GF-D8 (cell line): Measurements from ENCODE around the gene CDH6.

ENCODE experiments used
- DNase-seq: peaks from one replicate; lab custom pipeline; 2025; lab: John Stamatoyannopoulos, UW

The CDH6 gene

DNA sequence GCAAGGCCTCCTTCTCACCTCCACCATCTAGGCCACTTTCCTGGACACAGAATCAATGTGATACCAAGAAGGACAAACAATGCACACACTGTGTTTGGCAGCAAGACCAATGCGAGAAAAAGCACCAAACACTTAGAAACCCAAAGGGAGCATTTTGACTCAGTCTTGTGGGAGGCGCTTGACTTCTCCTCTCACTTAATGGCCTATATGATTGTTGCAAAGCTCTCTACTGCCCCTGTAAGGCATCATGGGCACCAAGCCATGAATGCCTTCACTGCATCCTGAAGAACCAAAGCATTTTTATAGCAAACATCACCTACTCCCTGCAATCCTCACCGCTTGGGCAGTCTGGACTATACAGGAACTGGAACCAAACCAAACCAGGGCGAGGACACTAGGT lies 57.5 kb downstream of the CDH6 start:
- DNase-seq = no peak

DNA sequence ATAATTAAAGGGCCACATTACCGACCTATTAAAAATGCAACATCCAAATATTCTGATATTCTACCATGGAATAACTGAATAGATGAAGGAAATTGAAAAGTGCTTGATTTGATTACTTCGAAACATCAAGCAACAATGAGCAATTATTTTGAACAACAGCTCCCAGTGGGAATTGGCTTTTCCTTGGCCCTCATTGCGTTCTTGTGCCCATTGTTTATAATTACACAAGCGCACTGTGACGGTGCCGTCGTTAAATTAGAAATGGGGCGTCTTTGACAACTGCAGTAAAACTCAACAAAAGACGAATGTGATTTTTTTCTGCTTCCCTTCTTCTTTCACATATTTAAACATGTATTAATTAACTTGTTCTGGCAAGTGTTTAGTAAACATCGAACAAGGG lies 61.6 kb downstream of the CDH6 start:
- no peak for DNase-seq

DNA sequence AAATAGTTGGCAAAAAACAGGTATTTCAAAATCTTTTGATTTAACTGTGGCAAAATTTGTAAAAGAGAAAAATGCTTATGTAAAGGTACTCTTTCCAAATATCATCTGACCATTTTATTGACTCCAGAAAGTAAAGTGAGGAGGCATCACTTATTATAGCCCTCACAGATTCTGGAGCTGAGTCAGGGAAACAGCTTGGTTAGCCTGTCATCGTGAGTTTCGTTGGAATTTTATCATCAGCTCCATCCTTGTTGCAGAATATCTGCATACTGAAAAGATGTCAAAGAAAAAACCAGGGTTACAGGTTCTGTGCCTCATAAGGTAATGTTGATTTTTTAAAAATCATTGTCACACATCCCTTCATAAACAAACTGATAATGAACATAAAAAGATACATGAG lies 74.8 kb downstream of the CDH6 start:
- no peak for DNase-seq

DNA sequence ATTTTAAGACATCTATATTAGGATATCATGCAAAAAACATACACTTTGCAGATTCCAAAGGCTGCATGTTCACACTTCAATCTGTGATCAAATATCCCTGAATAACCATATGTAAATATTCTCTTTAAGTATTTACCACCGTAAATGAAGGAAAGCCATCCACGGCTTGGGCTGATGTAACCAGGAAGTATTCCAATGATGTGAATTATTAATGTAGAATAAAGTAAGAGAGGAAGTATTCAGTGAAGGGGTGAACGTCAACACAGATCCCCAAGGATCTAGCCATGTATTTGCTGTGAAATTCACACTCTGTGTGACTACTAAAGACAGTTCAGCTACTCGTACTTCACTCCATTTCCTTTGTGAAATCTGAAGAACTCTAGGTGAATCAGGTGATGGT lies 75.2 kb downstream of the CDH6 start:
- DNase-seq = no peak

- DNase-seq = no peak
Measured at GRCh38 chr5:31269259-31269658, 75.8 kb downstream of the CDH6 start.

DNA sequence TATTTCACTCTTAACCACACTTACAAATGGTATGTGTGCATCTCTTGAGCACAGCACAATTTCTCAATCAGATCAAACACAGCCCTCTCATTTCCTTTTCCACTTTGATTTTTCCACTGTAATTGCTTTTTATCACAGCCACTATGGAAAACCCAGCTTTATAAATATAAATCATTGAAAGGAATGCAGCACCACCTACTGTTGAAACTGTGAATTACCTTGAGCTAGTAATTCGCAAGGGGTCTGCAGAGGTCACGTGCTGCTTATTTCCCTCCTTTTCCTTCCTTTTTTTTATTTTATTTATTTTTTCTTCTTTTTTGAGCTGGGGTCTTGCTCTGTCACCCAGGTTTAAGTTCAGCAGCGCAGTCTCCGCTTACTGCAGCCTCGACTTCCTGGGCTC lies 76.9 kb downstream of the CDH6 start:
- no peak for DNase-seq

DNA sequence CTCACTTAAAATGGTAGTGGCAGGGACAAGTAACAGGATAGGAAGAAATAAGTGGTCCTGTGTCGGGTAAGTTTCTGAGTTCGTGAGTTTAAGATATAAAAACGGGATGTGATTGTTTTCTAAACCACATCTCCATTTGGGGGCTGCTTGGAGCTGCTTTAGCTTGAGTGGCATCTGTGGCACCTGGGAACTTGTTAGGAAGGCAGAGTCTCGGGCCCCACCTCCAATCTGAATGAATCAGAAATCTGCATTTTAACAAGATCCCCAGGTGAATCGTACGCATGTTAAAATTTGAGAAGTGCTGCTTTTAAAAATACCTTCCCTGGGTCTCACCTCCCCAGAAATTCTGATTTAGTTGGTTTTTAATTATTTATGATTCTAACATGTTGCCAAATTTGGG lies 78.1 kb downstream of the CDH6 start:
- DNase-seq = no peak

- DNase-seq = no peak
Measured at GRCh38 chr5:31273161-31273560, 79.7 kb downstream of the CDH6 start.

DNA sequence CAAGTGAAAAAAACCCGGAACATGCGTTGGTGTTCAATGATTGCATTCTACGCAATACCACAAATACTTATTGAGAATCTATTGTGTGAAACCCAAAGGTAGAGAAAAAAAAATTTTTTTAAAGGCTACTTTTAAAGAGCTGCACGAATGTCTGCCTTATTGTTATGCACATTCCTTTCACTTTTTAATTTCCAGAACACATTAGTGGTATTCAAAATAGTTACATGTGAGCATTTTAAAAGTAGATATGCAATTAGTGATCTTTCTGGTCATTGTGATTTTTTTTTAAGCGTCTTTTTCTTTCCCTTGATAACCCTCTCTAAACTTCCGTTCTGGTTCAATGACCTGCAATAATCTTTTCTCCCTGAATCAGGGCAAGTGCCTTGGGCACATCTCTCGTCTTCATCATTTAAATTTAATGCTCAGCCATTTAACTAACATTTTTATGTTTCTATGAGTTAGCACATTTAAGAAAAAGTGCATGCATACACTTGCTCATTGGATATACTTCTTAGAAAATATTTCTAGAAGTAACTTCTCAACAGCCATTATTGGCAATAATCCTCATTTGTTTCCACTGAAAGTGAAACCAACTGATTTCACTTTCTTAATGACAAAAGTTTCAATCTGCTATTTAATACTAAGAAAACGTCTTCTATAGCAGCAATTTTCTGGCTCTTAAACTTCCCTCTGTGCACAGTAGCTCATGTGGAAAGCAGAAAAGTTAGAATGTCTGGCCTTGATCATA lies 80.3 kb downstream of the CDH6 start:
- no peak for DNase-seq

DNA sequence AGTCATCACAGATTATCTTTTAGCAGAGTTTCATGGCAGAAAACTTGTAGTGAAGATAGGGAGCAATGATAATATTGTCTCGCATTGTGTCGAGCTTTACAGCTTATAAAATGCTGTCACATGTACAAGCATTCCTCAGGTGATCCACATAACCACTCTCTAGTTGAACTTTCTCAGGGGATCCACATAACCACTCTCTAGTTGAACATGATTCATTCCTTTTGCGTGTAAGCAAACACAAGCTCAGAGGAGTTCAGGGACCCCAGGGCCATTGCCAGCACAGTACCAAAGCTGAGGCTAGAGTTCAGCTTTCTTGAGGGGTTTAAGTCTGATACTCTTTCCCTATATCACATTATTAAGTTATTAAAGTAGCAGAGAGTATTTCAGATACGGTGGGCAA lies 86.7 kb downstream of the CDH6 start:
- DNase-seq = no peak

DNA sequence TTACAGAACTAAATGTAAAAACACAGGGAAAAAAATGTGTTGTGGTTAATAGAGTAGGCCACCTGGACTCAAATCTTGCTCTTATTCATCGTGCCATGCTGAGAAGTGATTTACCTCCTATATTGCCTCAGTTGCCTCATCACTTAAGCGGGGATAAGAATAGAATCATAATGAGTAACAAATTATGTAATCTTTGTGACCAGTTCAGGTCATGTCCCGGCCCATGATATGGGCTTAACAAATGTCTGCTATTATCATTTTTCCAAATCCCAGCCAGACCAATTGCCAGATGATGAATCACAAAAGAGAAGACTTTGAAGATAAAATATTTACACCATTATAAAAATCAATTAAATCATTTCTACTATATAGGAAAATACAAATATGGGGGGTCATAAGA lies 89.8 kb downstream of the CDH6 start:
- no peak for DNase-seq

DNA sequence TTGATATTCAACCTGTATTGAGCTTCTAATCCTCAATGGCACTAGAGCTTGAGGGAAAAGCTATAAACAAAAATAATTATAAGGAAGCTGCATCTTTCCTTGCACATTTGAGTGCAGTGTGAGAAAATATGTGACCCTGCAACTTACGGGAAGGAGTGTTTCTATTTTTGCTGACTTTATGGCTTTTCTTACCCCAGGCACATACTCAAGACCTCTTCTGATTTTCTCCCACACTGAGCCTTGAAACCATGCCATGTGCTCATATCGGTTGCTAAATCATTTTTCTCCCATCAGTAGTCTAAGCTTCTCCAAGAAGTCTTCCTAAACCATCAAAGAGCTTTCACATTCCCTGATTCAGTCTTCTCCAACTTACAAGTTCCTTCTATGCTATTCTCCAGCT lies 91.5 kb downstream of the CDH6 start:
- no peak for DNase-seq

DNA sequence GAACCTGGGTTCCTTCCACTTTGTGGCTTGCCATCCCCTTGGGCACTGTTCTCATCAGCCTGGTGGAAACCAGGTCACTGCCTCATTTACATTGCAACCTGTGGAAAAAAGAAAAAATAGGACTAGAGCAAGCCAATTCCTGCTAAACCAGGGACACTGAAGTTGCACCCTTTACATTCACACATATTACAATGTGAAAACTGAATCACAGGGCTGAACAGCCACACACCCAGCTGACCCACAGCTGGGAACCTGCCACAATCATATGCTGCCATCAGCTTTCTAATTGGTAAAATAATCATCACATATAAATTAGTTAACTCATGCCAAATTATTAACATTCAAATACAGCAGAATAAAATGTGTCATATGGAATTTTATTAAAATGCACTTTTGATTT lies 94.5 kb downstream of the CDH6 start:
- DNase-seq = no peak

GRCh38 chr5:31289429-31289828 lies 95.9 kb downstream of the CDH6 start:
- DNase-seq = no peak

DNA sequence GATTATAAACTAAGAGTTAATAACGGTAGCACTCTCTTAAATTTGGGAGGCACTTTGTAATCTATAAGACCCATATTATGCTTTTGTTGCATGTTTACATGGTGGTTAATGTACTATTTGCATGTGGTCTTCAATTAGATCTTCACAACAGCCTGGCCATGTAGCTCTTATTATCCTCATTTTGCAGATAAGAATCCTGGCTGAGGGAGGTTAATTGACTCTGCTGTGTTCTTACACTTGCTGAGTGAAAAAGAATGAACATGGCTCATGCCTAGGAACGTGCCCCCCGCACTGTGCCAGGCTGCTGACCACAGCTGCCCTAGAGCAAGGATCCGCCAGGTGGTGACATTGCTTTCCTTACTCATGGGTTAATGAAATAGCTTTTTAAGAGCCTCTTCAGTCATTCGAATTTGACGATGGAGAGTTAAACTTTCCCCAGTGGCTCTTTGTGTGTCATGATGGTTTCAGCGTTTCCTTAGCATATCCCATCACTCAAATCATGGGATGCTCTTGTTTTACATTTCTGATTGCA lies 97.9 kb downstream of the CDH6 start:
- no peak for DNase-seq

DNA sequence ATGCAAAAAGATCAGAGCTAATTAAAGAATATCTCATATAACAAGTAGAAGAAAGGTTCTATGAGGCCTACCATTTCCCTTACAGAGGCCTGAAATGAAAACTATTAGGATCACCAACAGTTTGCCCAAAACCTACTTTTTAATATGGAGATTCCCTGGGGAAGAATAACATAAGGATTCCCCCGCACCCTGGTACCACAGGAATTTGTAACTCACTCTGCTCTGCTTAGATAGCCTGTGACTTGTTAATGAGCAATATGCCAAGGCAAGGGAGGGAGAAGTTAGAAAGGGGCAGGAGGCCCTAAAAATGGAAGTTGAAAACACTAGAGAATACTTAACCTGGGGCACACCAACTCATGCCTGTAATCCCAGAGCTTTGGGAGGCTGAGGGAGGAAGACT lies 107.0 kb downstream of the CDH6 start:
- no peak for DNase-seq

GRCh38 chr5:31301833-31302232 lies 108.3 kb downstream of the CDH6 start:
- DNase-seq = no peak

- no peak for DNase-seq
Measured at GRCh38 chr5:31303688-31304087, 110.2 kb downstream of the CDH6 start.

DNA sequence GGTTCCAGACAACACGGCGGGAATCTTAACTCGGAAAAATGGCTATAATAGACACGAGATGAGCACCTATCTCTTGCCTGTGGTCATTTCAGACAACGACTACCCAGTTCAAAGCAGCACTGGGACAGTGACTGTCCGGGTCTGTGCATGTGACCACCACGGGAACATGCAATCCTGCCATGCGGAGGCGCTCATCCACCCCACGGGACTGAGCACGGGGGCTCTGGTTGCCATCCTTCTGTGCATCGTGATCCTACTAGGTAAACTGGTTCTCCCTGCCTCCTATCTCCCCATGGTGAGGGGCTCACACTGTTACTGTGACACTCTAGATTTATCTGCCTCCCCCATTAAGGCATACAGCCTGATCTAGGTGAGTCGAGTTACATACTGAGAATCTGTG lies 124.2 kb downstream of the CDH6 start:
- no peak for DNase-seq

DNA sequence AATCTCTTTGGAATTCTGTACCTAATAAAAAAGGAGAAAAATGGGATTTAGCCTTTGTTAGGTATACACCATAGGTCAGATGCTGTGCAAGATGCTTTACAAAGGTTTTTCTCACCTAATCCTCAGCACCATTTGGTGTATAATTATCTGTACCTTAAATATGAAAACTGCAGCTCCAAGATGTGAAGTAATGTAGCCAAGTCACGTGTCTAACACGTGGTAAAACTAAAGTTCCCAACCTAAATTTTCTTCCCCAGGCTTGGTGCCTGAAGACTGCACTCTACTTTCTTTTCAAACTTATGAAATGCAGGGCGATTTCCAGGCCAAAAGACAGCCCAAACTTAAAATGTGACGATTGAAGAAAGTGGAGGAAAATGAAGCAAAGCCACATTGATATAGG lies 125.8 kb downstream of the CDH6 start:
- DNase-seq = no peak

- no peak for DNase-seq
Measured at GRCh38 chr5:31322946-31323345, 129.5 kb downstream of the CDH6 start.

GRCh38 chr5:31324842-31325241 lies 131.4 kb downstream of the CDH6 start:
- no peak for DNase-seq

GRCh38 chr5:31328040-31328733 lies 134.7 kb downstream of the CDH6 start:
- DNase-seq = no peak

DNA sequence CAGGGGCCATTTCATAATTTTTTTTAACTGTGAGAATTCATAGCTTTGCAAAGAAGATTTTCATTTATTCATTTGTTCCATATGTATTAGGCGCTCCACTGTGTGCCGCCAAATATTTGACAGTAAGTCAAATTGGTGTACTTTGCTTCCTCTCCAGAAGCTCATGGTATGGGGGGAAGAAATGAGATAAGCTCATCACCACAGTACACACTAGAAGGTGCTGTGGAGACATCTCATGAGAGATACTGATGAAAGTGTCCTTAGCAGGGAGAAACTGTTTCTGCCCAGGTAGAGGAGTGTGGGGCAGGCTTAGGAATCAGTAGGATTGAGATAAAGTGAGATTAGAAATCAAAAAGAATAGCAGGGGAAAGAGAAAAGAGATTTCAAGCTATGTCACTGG lies 136.2 kb downstream of the CDH6 start:
- DNase-seq = no peak
